GM12872 (cell line): ENCODE results near the gene DPYSL5.

Source experiments
- CTCF ChIP-seq: IDR thresholded peaks from 3 replicates; pipeline ENCODE4 v1.5.1; 2011; ENCODE audit warnings: low read depth, mild to moderate bottlenecking, low read length, moderate library complexity; ENCODE audit not compliant: insufficient read depth

Gene DPYSL5

GRCh38 chr2:26986576-26986975 lies 138.6 kb downstream of the DPYSL5 start:
- TF ChIP-seq CTCF: no peak

- TF ChIP-seq CTCF: no peak
Measured at GRCh38 chr2:26988058-26988860, 140.3 kb downstream of the DPYSL5 start.

- TF ChIP-seq CTCF: no peak
Measured at GRCh38 chr2:26989156-26989555, 141.2 kb downstream of the DPYSL5 start.

- no peak for TF ChIP-seq CTCF
Measured at GRCh38 chr2:26991717-26992116, 143.8 kb downstream of the DPYSL5 start.

GRCh38 chr2:26993768-26994167 lies 145.8 kb downstream of the DPYSL5 start:
- no peak for TF ChIP-seq CTCF

- no peak for TF ChIP-seq CTCF
Measured at GRCh38 chr2:26994983-26995382, 147.1 kb downstream of the DPYSL5 start.

GRCh38 chr2:26997394-26997793 lies 149.5 kb downstream of the DPYSL5 start:
- TF ChIP-seq CTCF: no peak
